Mesothelial cell of epicardium (in vitro differentiated cells): ENCODE data around the gene SLC23A2. TPM values are rescaled to one million over a fixed set of nuclear protein-coding genes. Genes with fewer than 3 reads are reported as not detected.
"Not testable (repeated sequence)": the region's sequence is repeated elsewhere in the genome, so short reads cannot be mapped to it uniquely, and the experiment has no call there.

Experiments
- DNase-seq, 2 experiments: peaks; one replicate each; pipeline ENCODE4 v3.0.0; 2021; ENCODE audit warnings: low spot score in 2 of 2; ENCODE audit not compliant: unreplicated experiment in 2 of 2
- H3K27ac Mint-ChIP-seq: 2 replicates; pipeline ENCODE4 v1.8.0; 2021; ENCODE audit warnings: mixed read lengths
- H3K27me3 Mint-ChIP-seq: 2 replicates; pipeline ENCODE4 v1.8.0; 2021; ENCODE audit warnings: low read depth, mixed read lengths
- H3K36me3 Mint-ChIP-seq: 2 replicates; pipeline ENCODE4 v1.8.0; 2021; ENCODE audit warnings: mixed read lengths
- H3K4me1 Mint-ChIP-seq: 2 replicates; pipeline ENCODE4 v1.8.0; 2021; ENCODE audit warnings: mixed read lengths
- H3K4me3 Mint-ChIP-seq: 2 replicates; pipeline ENCODE4 v1.8.0; 2021; ENCODE audit warnings: mild to moderate bottlenecking, moderate library complexity, mixed read lengths
- H3K9me3 Mint-ChIP-seq: 2 replicates; pipeline ENCODE4 v1.8.0; 2021; ENCODE audit warnings: mixed read lengths
- total RNA-seq: library from RNA; stranded (reverse); gene quantifications from 3 replicates; pipeline ENCODE4 v1.2.1, GENCODE V29; 2021
- TF ChIP-seq, protein P1 (sequence below): fragments of 200-600 bp; sonication (generic); IDR thresholded peaks from one replicate; pipeline ENCODE4 v1.5.0; 2021; ENCODE audit warnings: antibody characterized with exemption; ENCODE audit not compliant: unreplicated experiment

The SLC23A2 gene
- total RNA-seq, 1 donor from 2014 or later = 33.7 TPM

DNA sequence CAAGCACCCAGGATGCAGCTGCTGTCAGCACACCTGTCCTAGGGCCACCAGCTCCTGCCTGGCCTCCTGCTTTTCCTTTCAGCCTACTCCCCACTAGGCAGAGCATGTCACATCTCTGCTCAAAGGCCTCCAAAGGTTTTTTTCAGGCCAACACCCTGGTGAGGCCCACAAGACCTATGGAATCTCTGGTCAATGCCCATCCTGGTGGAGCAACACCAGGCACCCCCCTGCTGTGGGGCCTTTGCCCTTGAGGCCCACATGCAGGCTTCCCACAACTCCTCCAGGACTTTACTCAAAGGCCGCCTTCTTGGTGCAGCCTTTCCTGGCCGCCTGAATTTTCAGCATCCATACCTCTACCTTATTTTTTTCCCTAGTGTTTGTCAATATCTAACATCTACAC, 76.9 kb downstream of the SLC23A2 start:
- Mint-ChIP-seq H3K9me3 (no peaks in the 10 kb centered on the region), H3K27ac (no peak overlapping the region), H3K4me1 (peaks cover 10% of the 10 kb centered on the region), H3K27me3 (no peaks in the 10 kb centered on the region), H3K36me3 (no peaks in the 10 kb centered on the region), H3K4me3 (no peak overlapping the region)
- TF ChIP-seq, protein P1, sequence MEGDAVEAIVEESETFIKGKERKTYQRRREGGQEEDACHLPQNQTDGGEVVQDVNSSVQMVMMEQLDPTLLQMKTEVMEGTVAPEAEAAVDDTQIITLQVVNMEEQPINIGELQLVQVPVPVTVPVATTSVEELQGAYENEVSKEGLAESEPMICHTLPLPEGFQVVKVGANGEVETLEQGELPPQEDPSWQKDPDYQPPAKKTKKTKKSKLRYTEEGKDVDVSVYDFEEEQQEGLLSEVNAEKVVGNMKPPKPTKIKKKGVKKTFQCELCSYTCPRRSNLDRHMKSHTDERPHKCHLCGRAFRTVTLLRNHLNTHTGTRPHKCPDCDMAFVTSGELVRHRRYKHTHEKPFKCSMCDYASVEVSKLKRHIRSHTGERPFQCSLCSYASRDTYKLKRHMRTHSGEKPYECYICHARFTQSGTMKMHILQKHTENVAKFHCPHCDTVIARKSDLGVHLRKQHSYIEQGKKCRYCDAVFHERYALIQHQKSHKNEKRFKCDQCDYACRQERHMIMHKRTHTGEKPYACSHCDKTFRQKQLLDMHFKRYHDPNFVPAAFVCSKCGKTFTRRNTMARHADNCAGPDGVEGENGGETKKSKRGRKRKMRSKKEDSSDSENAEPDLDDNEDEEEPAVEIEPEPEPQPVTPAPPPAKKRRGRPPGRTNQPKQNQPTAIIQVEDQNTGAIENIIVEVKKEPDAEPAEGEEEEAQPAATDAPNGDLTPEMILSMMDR = no peak
- no peak for DNase-seq

DNA sequence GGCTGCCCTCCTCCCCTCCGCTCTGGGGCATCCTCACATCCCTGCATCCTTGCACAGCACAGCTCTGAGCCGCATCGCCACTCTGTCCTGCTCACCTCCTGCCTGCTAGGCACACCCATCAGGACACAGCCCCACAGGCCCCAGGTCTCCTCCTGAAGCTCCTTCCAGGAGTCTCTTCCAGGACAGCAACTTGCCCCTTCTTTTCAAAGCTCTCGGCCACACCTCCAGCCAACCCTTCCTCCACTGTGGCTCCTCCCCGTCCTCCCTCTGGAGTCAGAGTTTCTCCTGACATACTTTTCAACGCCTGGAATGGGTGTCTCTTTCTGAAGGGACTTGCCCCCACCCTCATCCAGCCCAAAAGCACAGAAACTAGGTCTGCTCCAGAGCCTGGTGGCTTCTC, 77.3 kb downstream of the SLC23A2 start:
- no peaks in the 10 kb centered on the region for H3K36me3 Mint-ChIP-seq

DNA sequence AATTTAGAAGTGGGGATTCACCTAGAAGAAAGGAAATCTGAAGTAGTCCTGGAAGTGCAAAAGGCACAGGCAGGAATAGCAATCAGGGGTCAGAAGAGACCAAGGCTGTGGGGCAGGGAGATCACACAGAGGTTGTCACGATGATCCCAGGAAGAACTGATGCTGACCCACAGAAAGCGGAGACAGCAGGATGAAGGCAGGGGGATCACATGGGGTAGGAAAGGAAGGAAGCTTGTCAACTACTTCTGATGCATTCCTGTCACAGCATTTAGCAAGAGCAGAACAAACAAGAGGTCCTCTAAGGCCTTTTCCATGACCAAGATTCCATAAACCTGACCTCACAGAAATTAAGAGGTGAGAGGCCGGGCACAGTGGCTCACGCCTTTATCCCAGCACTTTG, 79.1 kb downstream of the SLC23A2 start:
- DNase-seq = no peak
- TF ChIP-seq, protein P1 = no peak
- H3K27me3 Mint-ChIP-seq = no peaks in the 10 kb centered on the region
- no peak overlapping the region for H3K27ac Mint-ChIP-seq
- H3K9me3 Mint-ChIP-seq = no peaks in the 10 kb centered on the region
- no peaks in the 10 kb centered on the region for H3K36me3 Mint-ChIP-seq
- H3K4me3 Mint-ChIP-seq = no peak overlapping the region
- H3K4me1 Mint-ChIP-seq = peaks cover 13% of the 10 kb centered on the region

More for the DNA sequence above, 77.3 kb downstream of the SLC23A2 start:
- H3K9me3 Mint-ChIP-seq = no peaks in the 10 kb centered on the region
- no peak overlapping the region for H3K27ac Mint-ChIP-seq
- no peak overlapping the region for H3K4me3 Mint-ChIP-seq
- peaks cover 10% of the 10 kb centered on the region for H3K4me1 Mint-ChIP-seq
- no peak for DNase-seq
- no peaks in the 10 kb centered on the region for H3K27me3 Mint-ChIP-seq
- TF ChIP-seq, protein P1 = no peak

DNA sequence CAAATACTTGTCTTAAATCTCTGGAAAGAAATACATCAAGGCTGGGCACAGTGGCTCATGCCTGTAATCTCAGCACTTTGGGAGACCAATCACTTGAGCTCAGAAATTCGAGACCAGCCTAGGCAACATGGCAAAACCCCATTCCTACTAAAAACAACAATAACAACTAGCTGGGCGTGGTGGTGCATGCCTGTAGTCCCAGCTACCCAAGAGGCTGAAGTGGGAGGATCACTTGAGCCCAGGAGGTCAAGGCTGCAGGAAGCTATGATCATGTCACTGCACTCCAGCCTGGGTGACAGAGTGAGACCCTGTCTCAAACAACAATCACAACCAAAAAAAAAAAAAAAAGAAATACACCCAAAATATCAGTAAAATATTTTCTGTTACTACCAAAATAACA, 80.0 kb downstream of the SLC23A2 start:
- not testable (repeated sequence) for H3K4me3 Mint-ChIP-seq, H3K27me3 Mint-ChIP-seq, H3K9me3 Mint-ChIP-seq, DNase-seq, H3K27ac Mint-ChIP-seq, H3K36me3 Mint-ChIP-seq
- H3K4me1 Mint-ChIP-seq = peaks cover 16% of the 10 kb centered on the region

DNA sequence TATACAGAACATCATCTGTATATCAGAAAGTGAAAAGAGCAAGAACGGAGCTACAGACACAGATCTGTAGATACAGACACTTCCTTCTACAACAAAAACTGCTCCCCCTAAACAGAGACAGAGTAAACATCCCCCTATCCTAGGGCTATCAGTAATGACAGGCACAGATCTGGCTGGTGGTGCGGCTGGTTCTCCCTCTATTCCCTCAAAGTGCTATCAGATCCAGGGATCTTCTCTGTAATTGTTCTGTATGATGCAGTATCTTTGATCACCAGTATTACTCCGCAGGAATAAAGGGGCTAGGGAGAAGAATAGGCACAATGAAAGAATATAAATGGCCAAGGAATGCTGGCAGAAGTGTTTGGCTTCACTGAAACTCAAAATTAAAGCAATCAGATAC, 80.7 kb downstream of the SLC23A2 start:
- H3K36me3 Mint-ChIP-seq = no peaks in the 10 kb centered on the region
- DNase-seq = no peak
- TF ChIP-seq, protein P1 = no peak
- H3K27me3 Mint-ChIP-seq = no peaks in the 10 kb centered on the region
- peaks cover 10% of the 10 kb centered on the region for H3K4me1 Mint-ChIP-seq
- no peak overlapping the region for H3K27ac Mint-ChIP-seq
- no peaks in the 10 kb centered on the region for H3K9me3 Mint-ChIP-seq
- H3K4me3 Mint-ChIP-seq = no peak overlapping the region

DNA sequence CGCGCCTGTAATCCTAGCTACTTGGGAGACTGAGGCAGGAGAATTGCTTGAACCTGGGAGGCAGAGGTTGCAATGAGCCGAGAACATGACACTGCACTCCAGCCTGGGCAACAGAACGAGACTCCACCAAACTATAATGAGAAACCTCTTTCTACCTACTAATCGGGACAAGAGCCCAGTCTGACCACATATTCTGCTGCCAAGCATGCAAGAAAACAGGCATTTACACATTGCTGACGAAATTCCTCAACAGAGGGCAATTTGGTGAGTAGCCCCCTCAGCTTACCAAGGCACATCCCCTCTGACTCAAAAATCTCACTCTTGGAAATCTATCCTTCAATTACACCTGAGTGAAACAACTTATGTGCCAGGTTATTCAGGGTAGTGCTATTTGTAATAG, 81.2 kb downstream of the SLC23A2 start:
- Mint-ChIP-seq H3K9me3 (no peaks in the 10 kb centered on the region), H3K27me3 (no peaks in the 10 kb centered on the region), H3K4me1 (peaks cover 10% of the 10 kb centered on the region), H3K27ac (no peak overlapping the region), H3K4me3 (no peak overlapping the region), H3K36me3 (no peaks in the 10 kb centered on the region)
- no peak for DNase-seq
- TF ChIP-seq, protein P1 = no peak
